Measurements from ENCODE around the gene CFAP100.

Gene CFAP100

DNA sequence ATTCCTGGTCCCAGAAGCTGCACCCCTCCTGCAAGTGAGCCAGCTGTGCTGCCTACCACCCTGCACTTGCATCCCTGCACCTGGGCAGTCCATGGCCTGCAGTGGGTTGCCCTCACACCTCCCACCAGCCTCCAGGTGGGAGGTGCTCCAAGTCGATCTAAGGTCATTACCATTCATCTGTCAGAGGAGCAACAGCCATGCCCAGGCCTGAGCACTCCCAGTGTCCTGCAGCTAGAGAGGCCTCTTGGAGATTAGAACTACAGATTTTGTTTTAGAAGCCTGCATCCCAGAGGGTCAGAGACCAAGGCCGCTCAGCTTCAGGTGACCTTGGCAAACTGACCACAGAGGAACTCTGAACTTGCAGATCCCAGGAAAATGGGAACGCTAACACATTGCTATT, 90.0 kb downstream of the CFAP100 start:
- DNase-seq: no peak

DNA sequence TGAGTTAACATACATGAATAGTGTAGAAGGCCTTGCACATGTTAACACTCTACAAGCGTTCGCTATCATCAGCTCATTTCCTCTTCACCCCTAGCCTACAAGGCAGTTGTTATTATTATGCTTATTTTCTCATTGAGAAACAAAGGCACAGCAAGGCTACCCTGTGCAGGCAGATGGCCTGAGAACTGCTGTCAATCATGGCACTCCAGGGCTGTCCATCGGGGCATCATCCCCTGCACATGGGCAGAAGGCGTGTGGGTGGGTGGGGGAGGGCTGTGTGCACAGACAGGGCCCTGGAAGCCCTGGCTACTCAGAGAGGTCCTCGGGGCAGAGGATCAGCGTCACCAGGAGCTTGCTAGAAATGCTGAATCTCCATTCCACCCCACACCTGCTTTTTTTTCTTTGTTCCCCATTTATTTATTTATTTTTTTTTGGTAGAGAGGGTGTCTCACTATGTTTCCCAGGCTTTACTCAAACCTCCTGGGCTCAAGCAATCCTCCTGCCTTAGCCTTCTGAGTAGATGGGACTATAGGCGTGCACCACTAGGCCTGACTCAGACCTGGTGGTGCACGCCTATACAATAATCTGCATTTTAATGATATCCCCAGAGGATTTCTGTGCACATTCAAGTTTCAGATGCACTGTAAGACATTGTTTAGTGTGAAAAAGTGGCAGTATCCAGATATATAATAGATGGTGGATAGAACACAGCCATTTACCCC, 90.6 kb downstream of the CFAP100 start:
- no peak for DNase-seq

DNA sequence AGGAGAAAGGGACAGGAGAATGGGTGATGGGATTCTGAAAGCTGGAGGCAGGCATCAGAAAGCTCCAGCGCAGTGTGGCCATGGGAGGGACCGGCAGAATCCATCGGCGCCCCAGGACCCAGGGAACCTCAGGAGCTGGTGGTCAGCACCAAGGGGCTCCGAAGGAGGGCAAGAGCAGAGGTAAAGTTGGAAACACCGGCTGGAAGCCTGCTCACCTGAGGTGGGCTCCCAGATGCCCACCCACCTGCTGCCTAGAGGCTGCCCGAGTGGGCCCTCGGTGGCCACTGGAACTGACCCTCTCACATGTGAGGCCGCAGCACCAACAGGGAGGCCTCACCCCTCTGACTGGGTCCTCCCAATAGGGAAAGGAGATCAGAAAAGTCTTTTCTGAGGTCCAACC, 91.2 kb downstream of the CFAP100 start:
- no peak for DNase-seq
